GM13977 (cell line): ENCODE data around the gene RBM10.

Experiments used
- DNase-seq: peaks from one replicate; pipeline ENCODE4 v3.0.0; 2012; ENCODE audit warnings: low spot score
- in situ Hi-C: fragments of 300-500 bp; cut with MboI; formaldehyde crosslinking; loops from one replicate; pipeline ENCODE4 v1.12.0; 2022; ENCODE audit warnings: low sequenced_read_pairs, low pct_unique_long_range_greater_than_20kb, mixed read lengths, inconsistent platforms; ENCODE audit not compliant: unreplicated experiment
- TF ChIP-seq, protein P1 (sequence below): IDR thresholded peaks from 2 replicates; pipeline ENCODE4 v1.5.1; 2012; ENCODE audit warnings: mild to moderate bottlenecking, control low read depth; ENCODE audit not compliant: insufficient read depth; ENCODE audit errors: extremely low read depth, missing control alignments

RBM10 gene

DNA sequence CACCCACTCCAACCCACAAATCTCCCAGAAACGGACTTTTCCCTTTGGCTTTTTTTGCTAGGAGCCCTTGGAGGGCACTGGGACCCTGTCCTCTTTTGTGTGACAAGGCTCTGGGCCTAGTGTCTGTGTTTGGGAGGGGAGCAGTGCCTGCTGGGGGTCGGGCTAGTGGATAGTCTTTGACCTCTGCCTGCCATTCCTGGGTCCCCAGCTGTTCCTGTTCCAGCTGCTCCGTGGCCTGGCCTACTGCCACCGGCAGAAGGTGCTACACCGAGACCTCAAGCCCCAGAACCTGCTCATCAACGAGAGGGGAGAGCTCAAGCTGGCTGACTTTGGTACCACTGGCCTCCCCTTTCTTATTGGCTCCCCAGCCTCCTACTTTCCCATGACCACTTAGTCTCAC lies 81.0 kb downstream of the RBM10 start:
- in situ Hi-C loops, result no loop called here
- TF ChIP-seq, protein P1, sequence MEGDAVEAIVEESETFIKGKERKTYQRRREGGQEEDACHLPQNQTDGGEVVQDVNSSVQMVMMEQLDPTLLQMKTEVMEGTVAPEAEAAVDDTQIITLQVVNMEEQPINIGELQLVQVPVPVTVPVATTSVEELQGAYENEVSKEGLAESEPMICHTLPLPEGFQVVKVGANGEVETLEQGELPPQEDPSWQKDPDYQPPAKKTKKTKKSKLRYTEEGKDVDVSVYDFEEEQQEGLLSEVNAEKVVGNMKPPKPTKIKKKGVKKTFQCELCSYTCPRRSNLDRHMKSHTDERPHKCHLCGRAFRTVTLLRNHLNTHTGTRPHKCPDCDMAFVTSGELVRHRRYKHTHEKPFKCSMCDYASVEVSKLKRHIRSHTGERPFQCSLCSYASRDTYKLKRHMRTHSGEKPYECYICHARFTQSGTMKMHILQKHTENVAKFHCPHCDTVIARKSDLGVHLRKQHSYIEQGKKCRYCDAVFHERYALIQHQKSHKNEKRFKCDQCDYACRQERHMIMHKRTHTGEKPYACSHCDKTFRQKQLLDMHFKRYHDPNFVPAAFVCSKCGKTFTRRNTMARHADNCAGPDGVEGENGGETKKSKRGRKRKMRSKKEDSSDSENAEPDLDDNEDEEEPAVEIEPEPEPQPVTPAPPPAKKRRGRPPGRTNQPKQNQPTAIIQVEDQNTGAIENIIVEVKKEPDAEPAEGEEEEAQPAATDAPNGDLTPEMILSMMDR, result no peak
- DNase-seq, result no peak

DNA sequence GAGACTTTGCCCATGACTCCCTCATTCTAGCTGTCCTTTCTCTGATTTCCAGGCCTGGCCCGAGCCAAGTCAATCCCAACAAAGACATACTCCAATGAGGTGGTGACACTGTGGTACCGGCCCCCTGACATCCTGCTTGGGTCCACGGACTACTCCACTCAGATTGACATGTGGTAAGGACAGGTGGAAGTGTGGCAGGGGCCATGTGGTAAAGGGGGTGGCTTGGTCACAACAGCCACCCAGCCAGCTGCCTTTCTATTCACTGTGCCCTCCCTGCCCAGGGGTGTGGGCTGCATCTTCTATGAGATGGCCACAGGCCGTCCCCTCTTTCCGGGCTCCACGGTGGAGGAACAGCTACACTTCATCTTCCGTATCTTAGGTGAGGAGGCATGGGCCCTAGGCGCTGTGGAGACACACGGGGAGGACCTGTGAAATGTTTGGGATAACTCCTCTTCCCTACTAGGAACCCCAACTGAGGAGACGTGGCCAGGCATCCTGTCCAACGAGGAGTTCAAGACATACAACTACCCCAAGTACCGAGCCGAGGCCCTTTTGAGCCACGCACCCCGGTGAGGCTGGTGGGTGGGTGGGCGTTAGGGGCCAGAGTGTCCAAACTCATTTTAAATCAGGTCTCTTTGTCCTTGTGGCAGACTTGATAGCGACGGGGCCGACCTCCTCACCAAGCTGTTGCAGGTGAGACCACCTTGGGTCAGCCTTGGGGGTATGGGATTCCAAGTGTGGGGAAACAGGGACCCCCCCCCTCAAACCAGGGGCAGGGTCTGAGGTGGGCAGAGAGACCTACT lies 81.7 kb downstream of the RBM10 start:
- TF ChIP-seq, protein P1, result no peak
- no peak for DNase-seq
- in situ Hi-C loops, result no loop called here

DNA sequence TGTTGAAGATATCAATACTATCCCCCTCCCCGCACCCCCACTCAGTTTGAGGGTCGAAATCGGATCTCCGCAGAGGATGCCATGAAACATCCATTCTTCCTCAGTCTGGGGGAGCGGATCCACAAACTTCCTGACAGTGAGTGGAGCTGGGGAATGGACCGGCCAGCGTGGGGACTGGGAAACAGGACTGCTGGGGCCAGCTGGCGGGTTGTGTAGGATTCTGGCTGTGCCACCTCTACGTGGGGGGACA lies 82.2 kb downstream of the RBM10 start:
- no peak for DNase-seq
- TF ChIP-seq, protein P1, result no peak
- in situ Hi-C loops, result no loop called here

DNA sequence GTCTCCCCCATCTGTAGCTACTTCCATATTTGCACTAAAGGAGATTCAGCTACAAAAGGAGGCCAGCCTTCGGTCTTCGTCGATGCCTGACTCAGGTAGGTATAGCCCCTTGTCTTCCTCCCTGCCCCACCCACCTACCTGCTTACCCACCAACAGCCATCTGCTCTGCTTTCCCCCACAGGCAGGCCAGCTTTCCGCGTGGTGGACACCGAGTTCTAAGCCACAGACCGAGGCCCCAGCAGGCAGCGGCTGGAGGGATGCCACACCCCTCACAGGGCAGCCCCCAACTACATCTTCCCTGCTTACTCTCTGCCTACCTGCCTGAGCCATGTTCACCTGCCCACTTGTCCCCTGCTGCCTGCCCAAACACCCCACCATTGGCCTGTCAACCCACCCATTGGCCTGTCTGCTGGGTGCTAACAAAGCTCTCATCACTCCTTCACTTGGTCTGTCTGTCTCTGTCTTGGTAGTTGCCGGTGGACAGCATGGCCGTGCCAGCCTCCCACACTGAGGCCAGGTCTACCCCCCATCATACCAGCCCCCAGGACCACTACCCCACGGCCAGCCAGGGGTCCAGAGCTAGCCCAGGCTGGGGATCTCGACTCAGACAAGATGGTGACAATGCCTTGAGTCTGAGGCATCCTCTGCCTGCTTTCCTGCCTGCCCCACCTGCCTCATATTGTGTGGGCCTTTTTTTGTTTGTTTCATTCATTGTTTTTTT lies 83.7 kb downstream of the RBM10 start:
- in situ Hi-C loops, result no loop called here
- TF ChIP-seq, protein P1, result no peak
- DNase-seq, result no peak

DNA sequence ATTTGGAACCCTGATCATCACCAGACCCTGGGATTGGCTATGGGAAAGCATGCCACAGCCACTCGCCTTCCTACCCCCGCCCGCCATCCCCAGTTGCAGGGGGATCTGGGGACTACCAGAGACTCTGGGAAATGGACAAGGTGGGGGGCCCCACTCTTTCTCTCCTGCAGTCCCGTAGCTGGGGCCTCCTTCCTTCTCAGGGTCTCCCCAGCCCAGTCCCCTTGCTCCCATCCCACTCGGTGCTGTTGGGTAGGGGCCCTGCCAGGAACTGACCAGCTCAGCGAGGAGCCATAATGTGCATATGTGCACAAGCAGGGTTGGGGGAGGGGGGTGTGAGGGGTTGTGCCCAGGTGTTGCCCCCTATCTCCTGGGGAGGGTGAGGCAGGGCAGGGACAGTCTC lies 84.4 kb downstream of the RBM10 start:
- DNase-seq, result no peak
- TF ChIP-seq, protein P1, result no peak
- in situ Hi-C loops, result no loop called here

DNA sequence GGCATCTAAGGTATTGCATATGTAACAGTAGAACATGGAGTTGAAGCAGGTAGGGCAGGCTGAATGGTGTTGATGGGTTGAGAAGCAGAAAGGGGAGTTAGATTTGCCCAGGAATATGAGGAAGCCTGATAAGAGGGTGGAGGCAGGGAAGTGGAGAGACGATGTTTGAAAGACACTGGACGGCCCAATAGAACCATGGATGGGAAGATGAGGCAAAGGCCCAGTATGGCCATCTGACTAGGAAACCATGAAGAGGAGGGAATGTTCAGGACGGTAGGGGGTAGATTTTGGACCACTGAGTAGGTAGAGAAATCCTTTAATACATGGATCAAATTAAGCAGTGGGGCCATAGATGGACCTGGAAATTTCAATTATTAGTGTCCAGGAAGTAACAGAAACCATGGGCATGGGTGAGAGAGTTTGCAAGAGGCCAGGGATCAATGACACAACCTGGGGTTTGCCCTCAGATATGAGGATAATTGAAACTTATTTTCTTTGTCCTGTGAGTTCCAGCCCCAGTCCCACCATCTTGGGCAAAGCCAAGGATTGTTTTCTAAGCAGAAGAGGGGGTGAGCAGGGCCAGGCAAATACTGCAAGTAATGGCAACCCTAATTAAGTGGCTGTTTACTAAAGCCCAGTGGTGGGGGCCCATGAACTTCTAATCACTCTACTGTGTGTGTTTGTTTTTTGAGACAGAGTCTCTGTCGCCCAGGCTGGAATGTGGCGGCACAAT lies 85.3 kb downstream of the RBM10 start:
- DNase-seq, result no peak
- TF ChIP-seq, protein P1, result no peak
- in situ Hi-C loops, result no loop called here
